Measurements from ENCODE around the gene PDLIM1. TPM values are rescaled to one million over a fixed set of nuclear protein-coding genes. Genes with fewer than 3 reads are reported as not detected.

The PDLIM1 gene
- total RNA-seq, 1 donor from 2014 or later: 117 TPM

DNA sequence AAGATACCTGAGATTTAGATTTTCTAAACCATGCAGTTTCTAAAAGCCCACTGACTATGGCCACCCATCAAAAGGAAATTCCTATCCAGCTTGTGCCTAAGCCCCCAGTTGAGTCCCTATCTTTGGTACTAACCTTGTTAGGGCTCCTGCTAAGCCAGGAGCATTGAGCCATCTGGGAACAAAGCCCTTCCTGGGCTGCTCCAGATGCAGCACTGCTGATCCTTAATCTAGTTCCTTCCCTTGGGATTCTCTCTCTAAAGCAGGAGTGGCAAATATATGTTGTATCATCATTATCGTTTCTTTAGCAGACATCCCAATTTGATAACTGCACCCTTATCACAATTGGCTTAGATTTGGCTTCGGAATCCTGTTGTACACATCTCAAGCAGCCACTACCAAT, 24.7 kb upstream of the PDLIM1 start:
- no peak overlapping the region for H3K4me3 ChIP-seq (ENCODE audit: low read depth, low read length)
- TF ChIP-seq, protein P1, sequence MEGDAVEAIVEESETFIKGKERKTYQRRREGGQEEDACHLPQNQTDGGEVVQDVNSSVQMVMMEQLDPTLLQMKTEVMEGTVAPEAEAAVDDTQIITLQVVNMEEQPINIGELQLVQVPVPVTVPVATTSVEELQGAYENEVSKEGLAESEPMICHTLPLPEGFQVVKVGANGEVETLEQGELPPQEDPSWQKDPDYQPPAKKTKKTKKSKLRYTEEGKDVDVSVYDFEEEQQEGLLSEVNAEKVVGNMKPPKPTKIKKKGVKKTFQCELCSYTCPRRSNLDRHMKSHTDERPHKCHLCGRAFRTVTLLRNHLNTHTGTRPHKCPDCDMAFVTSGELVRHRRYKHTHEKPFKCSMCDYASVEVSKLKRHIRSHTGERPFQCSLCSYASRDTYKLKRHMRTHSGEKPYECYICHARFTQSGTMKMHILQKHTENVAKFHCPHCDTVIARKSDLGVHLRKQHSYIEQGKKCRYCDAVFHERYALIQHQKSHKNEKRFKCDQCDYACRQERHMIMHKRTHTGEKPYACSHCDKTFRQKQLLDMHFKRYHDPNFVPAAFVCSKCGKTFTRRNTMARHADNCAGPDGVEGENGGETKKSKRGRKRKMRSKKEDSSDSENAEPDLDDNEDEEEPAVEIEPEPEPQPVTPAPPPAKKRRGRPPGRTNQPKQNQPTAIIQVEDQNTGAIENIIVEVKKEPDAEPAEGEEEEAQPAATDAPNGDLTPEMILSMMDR (conservative IDR thresholded peaks at IDR 0.05; ENCODE audit: low read depth, low read length): no peak
- no peak for DNase-seq (ENCODE audit: low read depth)

DNA sequence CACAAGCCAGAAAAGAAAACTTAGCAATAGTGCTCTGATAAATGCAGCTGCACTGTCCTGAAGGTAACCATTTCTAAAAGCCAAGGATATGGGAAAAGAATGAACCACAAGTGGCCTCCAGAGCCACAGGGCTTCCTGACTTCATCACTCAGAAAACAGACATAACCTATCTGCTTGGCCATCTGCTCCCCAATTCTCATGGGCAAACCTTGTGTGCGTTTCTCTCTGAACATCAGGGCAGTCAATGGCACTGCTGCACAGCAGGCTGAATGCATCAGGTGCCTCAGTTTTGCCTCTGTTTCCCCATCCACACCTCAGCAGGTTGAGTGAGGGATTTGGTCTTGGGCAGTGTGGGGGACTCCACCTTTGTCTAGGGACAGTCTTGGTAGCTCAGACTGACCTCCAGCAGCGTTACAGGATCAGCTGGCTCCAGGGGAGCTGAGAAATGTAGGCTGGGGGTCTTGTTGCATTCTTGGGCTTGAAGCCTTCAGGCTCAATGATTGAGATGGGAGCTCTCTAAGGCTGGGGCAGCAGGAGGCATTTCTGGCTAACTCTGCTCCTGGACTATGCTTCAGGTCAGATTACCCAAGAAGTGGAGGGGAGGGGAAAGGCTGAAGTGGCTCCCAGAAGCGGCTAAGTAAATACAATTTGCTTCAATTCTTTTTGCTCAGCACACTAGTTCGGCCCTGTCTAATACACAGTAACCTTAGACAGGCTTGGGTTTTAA, 23.6 kb upstream of the PDLIM1 start:
- no peak for DNase-seq (ENCODE audit: low read depth)
- TF ChIP-seq, protein P1 (conservative IDR thresholded peaks at IDR 0.05; ENCODE audit: low read depth, low read length): no peak

DNA sequence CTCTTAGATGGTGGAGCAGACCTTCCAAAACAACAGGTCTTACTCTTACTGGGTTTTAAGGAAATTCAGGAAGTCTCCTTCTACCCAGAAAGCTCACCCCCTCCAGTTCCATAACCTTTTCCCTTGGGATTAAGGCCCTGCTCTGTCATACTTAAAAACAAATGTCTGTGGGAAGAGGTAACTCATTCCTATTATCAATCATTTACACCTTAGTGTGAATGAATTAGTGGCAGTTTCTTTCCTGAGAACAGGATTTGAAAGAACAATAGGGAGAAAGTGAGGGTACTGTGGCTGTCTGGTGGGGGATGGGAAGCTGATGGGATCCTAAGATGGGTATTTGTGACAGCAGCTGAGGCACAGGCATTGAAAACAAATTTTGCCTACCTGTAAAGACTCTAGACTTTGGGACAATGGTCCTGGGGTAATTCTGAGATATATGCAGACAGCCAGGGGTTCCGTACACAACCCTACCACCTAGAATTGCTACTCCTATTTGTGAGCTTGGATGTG, 22.2 kb upstream of the PDLIM1 start:
- no peak for DNase-seq (ENCODE audit: low read depth)
- H3K4me3 ChIP-seq (ENCODE audit: low read depth, low read length): no peak overlapping the region

More for the DNA sequence above, 23.6 kb upstream of the PDLIM1 start:
- no peak overlapping the region for H3K4me3 ChIP-seq (ENCODE audit: low read depth, low read length)

DNA sequence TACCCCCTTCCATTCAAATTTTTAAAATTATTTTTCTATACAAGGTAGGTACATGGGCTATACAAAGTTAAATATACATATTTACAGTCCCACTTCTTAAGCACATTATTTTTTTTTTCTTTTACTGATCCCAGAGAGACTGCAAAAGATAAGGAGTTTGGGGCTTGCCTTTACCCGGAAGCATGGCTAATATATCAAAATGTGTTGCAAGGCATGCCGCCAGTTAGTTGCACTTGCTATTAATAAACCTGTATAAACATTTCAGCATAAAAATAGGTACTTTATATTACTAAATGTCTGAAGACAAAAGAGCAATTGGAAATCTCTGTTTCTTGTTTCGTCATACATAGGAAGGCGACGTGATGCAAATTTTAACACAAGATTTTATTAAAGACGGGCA, 21.5 kb upstream of the PDLIM1 start:
- DNase-seq (ENCODE audit: low read depth): no peak
- H3K4me3 ChIP-seq (ENCODE audit: low read depth, low read length): no peak overlapping the region
- TF ChIP-seq, protein P1 (conservative IDR thresholded peaks at IDR 0.05; ENCODE audit: low read depth, low read length): no peak

More for the DNA sequence above, 22.2 kb upstream of the PDLIM1 start:
- TF ChIP-seq, protein P1 (conservative IDR thresholded peaks at IDR 0.05; ENCODE audit: low read depth, low read length): no peak

DNA sequence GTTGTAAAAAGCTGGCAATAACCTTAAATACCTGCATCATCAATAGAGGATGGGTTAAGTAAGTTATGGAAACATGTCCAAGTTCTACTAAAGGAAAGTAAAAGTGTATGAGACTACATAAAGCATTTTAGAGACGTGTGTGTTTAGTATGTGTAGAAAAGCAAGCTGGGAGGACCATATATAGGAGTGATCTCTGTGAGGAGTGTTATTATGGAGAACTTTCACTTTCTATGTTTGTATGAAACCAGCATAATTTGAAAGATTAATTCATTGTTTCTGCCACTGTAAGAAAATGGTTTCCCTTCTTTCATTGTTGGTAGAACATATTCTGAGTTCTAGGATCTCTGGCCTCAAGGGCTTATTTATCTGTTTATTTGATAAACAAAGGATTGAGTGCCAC, 19.2 kb upstream of the PDLIM1 start:
- DNase-seq (ENCODE audit: low read depth): no peak
- TF ChIP-seq, protein P1 (conservative IDR thresholded peaks at IDR 0.05; ENCODE audit: low read depth, low read length): no peak
- no peak overlapping the region for H3K4me3 ChIP-seq (ENCODE audit: low read depth, low read length)

DNA sequence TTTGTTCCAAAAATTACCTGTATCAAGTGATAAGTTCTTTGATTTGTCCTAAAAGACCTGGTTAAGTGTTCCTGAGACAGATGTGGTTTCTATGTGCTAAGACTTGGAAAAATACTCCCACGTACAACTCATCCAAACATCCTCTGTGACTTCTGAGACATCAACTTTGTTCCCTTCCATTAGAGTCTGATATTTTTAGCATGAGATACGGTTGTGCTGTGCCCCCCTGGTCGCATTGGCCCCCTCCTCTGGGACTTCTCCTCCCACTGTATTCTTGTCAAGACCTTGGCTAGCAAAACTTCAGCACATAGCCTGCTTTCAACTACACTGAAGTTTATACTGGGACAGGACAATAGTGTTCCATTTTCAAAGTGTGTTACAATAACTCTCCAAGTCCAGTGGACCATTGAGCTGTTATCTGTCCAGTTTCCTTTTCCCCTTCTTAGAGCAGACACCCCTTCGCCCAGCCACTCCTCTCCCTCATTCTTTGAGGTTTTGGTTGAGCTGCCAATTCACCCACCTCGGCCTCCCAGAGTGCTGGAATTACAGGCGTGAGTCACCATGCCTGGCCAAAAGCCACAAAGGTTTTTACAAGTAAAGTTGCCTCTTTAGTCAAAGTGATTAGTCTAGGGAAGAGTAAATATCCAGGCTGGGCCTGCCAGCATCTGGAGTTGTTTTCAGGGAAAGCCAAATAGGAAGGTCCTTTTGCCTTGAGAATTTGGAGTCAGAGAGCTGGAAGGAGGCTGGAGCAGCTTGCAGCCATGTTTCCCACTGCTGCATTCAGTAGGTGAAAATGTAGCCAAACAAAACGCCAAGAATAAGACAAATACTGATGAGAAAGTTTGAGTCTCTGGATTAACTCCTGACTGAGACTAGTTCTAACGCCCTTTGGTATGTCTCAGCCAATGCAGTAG, 17.8 kb upstream of the PDLIM1 start:
- TF ChIP-seq, protein P1 (conservative IDR thresholded peaks at IDR 0.05; ENCODE audit: low read depth, low read length): no peak
- no peak overlapping the region for H3K4me3 ChIP-seq (ENCODE audit: low read depth, low read length)
- peak; percentile 90 for DNase-seq (ENCODE audit: low read depth)

All from epithelial cell of proximal tubule (primary cell).